ENCODE data around the gene HPS4.

DNA sequence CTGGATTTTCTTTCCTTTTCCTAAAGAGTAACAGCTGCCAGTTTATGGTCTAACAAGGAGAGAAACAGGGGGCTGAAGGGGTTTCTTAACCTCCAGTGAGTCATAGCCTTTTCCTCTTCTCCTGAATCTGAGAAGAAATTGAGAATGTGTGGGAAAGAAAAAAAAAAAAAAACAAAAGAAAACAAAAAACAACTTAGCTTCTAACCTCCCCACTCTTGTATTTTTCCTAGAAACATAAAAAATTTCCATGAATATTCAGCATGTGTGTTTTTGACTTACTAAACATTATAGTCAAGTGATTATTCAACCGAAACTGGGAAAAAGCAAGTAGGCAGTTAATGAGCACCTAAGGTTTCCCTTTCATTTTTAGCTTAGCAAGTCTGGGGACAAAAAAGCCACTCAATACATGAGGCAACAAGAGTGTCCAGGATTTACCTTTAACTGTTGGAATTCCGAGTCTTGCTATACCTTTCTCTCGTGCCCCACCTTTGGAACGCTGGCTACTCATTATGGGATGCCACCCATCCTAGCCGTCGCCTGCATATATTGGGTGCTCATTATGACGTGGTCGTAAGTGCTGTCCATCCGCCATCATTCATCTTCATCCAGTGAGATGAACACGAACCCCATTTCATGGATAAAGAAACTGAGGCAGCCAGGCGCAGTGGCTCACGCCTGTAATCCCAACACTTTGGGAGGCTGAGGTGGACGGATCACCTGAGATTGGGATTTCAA lies 52.2 kb downstream of the HPS4 start:
- no peak for TF ChIP-seq E2F8 (IDR thresholded peaks at IDR 0.05; ENCODE audit: low read depth, partially characterized antibody)
- no peak for TF ChIP-seq BMI1 (IDR thresholded peaks at IDR 0.05; ENCODE audit: borderline replicate concordance)
- TF ChIP-seq SREBF2 (IDR thresholded peaks at IDR 0.05; ENCODE audit: low read length), result no peak
- TF ChIP-seq, protein P1, sequence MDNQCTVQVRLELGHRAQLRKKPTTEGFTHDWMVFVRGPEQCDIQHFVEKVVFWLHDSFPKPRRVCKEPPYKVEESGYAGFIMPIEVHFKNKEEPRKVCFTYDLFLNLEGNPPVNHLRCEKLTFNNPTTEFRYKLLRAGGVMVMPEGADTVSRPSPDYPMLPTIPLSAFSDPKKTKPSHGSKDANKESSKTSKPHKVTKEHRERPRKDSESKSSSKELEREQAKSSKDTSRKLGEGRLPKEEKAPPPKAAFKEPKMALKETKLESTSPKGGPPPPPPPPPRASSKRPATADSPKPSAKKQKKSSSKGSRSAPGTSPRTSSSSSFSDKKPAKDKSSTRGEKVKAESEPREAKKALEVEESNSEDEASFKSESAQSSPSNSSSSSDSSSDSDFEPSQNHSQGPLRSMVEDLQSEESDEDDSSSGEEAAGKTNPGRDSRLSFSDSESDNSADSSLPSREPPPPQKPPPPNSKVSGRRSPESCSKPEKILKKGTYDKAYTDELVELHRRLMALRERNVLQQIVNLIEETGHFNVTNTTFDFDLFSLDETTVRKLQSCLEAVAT (IDR thresholded peaks at IDR 0.05), result peak; percentile 94
- no peak for TF ChIP-seq JUND (IDR thresholded peaks at IDR 0.05; ENCODE audit: low read depth, low read length)
- TF ChIP-seq, protein P2, sequence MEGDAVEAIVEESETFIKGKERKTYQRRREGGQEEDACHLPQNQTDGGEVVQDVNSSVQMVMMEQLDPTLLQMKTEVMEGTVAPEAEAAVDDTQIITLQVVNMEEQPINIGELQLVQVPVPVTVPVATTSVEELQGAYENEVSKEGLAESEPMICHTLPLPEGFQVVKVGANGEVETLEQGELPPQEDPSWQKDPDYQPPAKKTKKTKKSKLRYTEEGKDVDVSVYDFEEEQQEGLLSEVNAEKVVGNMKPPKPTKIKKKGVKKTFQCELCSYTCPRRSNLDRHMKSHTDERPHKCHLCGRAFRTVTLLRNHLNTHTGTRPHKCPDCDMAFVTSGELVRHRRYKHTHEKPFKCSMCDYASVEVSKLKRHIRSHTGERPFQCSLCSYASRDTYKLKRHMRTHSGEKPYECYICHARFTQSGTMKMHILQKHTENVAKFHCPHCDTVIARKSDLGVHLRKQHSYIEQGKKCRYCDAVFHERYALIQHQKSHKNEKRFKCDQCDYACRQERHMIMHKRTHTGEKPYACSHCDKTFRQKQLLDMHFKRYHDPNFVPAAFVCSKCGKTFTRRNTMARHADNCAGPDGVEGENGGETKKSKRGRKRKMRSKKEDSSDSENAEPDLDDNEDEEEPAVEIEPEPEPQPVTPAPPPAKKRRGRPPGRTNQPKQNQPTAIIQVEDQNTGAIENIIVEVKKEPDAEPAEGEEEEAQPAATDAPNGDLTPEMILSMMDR (IDR thresholded peaks at IDR 0.05 in 2 of 3, conservative IDR thresholded peaks at IDR 0.05 in 1 of 3; ENCODE audit: control insufficient read depth in 2 of 3, extremely low read depth in 1 of 3, insufficient read depth in 1 of 3, low read depth in 3 of 3, low read length in 3 of 3), result no peak
- TF ChIP-seq EP300 (IDR thresholded peaks at IDR 0.05; ENCODE audit: borderline replicate concordance in 1 of 2, control insufficient read depth in 1 of 2, low read depth in 2 of 2, low read length in 2 of 2), result no peak
- no peak for TF ChIP-seq SRF (IDR thresholded peaks at IDR 0.05; ENCODE audit: low read depth in 2 of 2, low read length in 2 of 2)

Data from GM12878 (cell line).